ENCODE measurements around the gene DLST. TPM values are rescaled to one million over a fixed set of nuclear protein-coding genes. Genes with fewer than 3 reads are reported as not detected.

Gene DLST
- polyA plus RNA-seq, 4 donors = 103 to 135 (median 125) TPM

GRCh38 chr14:74936151-74936550, 54.4 kb downstream of the DLST start:
- no peak for DNase-seq (ENCODE audit: low read depth in 4 of 4, low spot score in 2 of 4)

DNA sequence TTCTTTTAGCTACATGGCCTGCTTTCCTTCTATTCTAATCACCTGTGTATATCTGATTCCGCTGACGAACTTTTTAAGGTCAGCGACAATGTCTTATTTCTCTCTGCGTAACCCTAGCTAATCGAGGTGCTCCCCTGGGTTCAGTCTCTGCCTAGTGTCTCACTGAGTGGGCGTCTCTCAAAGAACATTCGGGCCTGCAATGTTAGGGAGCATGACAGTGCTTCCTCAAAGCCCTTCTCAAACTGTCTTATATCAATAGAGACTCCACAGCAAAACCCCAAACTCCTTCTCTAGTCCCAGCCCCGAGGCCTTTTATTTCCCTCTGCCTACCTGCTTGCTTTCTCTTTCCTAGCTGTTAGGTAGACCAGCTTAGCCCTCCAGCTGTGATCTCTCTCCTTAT, 55.0 kb downstream of the DLST start:
- DNase-seq (ENCODE audit: low read depth in 4 of 4, low spot score in 2 of 4) = no peak

- no peak for DNase-seq (ENCODE audit: low read depth in 4 of 4, low spot score in 2 of 4)
These were observed 55.5 kb downstream of the DLST start for GRCh38 chr14:74937171-74937570.

DNA sequence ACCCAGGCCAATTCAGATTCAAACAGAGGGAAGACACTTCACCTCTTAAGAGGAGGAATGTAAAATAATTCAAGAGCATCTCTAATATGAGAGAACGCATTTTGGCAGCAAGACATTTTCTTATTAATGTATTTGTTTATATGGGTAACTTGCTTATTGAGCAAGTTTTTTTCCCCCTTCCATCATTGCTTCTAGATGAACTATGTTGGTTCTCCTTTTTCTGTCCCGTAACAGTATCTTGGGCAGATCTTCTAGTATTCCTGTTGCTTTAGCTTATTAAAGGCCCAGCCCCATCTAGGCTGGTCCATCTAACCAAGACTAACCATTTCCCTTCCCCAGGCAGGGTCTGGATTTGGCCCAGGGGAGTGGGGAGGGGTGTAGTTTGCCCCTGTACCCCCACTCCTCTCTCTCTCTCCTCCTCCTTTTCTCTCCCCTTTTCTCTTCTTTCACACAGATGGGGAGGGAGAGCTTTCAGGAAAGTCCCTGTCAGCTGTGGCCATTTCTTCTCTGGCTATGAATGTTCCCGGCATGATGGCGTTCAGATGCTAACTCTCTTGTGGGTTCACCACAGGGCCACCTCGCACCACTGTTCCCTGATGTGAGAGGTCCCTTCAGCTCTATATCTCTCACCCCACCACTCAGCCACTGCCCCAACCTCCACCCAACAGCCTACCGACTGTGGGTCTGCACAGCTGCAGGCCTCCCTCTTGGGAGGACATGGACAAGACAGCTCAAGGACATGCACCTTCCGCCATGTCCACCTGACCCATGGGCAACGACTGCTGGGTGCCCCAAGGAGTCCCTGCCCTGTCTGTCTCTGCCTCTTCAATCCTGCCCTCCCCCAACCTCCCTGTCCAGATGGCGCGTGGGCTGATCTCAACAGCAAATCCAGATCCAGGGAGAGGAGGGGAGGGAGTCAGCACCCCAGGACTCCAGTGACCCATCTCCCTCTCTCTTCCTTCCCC, 57.1 kb downstream of the DLST start:
- no peak for DNase-seq (ENCODE audit: low read depth in 4 of 4, low spot score in 2 of 4)

GRCh38 chr14:74940956-74941565, 59.3 kb downstream of the DLST start:
- DNase-seq (ENCODE audit: low read depth in 4 of 4, low spot score in 2 of 4) = no peak

GRCh38 chr14:74941676-74942097, 60.0 kb downstream of the DLST start:
- no peak for DNase-seq (ENCODE audit: low read depth in 4 of 4, low spot score in 2 of 4)

DNA sequence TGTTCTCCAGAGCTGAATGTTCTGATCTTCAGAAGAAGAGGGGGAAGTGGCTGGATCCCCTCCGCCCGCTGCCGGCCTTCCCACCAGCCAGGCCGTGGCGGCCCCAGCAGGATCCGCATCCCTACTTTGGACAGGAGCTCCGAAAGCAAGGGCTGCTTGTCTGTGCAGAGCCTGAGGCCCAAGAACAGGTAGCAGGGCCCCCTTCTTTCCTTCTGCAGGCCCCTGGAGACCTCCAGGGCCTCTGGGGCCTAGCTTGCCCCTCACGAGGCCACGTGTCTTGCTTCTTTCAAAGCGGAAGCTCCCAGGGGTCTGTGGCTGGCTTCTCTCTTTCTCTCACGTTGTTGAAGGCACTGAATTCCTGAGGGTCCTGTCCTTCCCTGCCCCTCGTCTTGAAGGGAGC, 60.5 kb downstream of the DLST start:
- DNase-seq (ENCODE audit: low read depth in 4 of 4, low spot score in 2 of 4) = no peak

DNA sequence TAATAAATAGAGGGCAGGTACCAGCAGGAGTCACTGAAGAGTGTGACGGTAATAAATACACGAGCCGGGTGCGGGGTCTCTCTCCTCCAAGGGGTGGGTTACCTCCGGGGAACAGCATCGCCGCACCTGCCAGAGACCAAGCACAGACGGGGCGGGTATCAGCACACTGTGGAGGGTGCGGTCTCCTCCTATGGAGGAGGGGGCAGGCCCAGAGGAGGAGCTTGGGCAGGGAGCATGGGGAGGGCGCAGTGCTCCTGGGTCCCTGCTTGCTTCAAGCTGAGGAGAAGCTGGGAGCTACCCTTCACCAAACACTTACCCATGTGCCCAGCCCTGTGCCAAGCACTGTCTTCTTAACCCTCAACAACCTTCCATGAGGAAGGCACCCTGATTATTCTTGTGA, 60.9 kb downstream of the DLST start:
- no peak for DNase-seq (ENCODE audit: low read depth in 4 of 4, low spot score in 2 of 4)

DNA sequence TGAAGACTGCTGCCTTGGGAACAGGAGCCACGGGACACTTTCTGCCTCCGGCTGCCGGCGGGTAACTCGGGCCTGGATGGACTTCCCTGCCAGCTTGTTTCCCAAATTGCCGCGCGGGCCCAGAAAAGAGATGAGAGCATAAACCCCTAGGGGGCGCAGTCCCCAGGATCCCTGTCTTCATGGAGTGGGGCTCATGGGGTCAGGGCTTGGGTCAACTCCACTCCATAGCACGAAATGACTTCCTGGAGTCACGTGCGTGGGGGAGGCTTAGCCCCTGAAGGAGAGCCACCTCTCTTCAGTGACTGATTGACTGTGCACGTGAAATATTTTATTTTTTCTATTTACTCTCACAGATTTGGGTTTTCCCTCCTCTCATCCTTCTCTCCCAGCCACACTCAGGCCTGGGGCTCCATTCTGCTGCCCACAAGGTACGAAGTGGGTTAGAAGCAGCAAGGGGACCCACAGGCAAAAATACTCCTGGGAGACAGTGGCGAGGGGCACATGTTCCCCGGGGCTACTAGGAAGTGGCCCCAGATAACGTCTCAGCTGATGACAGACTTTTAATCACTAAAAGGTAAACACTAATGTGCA, 63.6 kb downstream of the DLST start:
- no peak for DNase-seq (ENCODE audit: low read depth in 4 of 4, low spot score in 2 of 4)

GRCh38 chr14:74945852-74946658, 64.3 kb downstream of the DLST start:
- DNase-seq (ENCODE audit: low read depth in 4 of 4, low spot score in 2 of 4) = peak in 1 of 4 donors; percentile 74

DNA sequence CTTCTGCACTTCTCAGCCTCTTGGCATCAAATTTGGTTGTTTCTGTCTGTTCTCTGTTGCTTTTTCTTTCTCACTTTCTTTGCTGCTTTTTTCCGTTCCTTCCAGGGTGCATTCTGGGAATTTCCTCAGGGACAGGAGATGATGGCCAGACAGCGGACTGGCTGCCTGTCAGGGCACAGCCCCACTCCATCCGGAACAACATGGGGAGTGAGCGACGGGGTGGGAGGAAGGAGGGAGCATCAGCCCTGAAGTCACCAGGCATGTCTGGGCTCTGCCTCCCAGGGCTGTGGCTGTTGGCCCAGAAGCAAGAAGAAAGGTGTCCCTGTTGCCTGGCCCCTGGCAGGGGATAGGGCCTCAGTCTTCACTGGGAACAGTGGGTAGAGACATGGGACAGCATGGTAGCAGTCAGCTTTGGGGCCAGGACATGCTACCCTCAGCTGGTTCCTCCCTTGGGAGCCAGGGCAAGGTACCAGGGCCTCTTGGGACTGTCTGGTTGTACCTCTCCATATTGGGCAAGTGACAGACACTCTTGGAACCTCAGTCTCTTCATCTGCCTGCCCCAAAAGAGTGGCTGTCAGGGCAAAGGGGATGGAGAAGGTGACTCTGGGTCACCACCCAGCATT, 65.1 kb downstream of the DLST start:
- no peak for DNase-seq (ENCODE audit: low read depth in 4 of 4, low spot score in 2 of 4)

GRCh38 chr14:74947353-74948227, 65.9 kb downstream of the DLST start:
- DNase-seq (ENCODE audit: low read depth in 4 of 4, low spot score in 2 of 4) = no peak

DNA sequence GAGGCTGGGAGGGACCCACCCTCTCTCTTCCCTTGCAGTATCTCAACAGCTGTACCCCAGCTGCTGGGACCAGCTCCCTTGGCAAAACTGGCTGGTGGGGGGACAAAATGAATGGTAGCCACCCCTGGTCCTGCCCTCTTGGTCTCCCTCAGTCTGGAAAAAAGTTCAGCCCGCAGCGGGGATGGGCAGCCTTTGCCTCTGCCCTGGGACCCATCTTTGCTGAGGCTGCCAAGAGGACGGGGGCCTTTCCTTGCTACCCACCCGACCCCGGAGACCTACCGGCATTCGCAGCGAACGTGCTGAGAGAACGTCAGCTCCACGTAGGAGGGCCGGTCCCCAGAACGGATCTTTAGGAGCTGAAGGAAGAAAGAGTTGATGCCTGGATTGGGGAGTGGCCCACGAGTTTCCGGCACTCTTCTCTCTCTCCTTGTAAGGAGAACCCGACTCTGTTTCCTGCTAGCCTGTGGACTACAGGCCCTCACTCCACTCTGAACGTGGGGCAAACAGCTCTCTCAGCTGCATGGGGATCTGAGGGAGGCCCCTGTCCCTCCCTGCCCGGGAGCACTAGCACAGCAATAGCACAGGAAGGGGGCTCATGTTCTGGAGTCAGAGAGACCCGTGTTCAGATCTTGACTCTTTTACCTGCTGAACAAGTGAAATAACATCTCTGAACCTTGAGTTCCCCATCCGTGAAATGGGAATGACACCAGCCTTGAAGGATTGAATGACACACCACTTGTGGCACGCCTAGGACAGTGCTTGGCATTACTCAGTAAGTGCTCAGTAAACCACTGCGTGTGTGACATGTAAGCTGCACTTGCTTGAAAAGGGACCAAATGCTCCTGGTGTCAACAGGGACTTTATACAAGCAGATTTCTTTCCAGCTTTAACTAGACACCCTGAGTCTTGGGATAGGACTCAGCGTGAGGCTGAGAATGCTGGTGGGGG, 66.8 kb downstream of the DLST start:
- no peak for DNase-seq (ENCODE audit: low read depth in 4 of 4, low spot score in 2 of 4)

DNA sequence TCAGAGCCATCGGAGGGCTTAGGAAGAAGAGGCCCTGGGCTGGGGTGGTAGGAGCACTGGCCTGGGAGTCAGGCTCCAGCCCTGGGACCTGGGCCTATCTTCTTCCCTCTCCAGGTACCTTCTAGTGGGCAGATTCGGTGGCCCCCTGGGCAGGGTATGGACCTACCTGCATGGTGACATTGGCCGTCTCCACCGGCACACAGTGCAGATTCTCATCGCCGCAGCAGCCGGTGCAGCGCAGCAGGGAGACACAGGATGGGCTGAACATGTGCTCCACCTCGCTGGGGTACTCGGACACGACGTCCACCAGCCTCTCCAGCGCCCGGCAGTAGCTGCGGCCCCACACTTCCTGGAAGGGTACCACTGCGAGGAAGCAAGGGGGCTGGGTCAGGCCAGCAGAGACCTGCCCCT, 67.5 kb downstream of the DLST start:
- DNase-seq (ENCODE audit: low read depth in 4 of 4, low spot score in 2 of 4) = no peak

DNA sequence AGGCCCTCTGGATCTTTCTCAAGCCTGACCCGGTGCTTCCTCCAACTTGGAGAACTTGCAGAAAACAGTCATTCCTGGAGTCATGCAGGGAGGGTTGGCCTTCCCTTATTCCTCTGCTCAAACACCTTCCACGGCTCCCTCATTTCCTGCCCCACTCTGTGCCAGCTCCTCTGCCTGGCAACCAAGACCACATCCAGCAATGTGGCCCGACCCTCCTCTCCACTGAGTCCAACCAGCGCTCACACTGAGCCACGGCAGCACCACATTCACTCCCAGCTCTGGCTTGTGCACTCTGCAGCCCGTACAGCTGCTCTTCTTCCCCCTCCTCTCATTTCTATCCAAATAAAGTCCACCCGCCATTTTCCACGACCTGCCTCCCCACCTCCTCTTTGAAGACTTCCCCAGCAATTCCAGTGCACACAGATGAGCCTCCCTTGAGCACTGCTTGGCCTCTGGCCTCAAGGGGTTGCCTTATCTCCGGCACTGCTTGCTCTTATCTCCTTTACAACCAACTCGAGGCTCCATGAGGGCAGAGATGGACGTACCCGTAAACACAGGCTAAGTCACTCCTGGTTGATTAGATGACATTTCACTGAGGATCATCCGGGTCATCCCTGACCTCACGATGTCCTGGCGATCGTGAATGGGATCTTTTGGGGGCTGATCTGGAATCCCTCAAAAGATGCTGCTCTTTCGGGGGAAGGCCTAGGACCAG, 68.3 kb downstream of the DLST start:
- no peak for DNase-seq (ENCODE audit: low read depth in 4 of 4, low spot score in 2 of 4)

DNA sequence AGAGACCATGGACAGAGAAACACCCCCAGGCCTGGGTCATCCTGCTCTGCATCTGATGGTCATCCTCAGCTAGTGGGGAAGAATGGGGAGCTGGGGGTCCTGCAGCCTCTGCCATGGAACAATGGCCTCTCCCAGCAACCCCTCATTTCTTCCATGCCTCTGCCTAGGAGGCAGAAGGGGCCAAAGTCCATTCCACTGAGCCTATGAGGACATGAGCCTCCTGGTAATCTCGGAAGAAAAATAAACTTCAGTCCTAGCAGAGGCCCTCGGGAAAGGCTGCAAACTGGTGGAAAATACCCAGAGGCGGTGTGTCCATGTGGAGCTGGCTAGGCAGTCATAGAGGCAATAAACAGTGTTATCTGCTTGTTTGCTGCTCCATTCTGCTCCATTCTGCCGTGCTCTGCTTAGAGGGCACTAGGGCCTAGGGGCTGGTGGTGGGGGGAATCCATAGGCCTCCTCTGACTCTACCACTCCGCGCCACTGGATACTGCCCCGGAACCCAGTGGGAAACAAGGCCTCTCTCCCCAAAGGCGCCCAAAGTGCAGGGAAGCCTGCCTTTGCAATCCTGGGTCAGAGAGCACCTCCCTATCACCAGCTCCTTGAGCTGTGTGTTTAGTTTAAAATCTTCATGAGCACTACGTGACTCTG, 69.2 kb downstream of the DLST start:
- DNase-seq (ENCODE audit: low read depth in 4 of 4, low spot score in 2 of 4) = no peak

All from left renal cortex interstitium (tissue), 4 donors.